ENCODE results near the gene IGSF9.

GRCh38 chr1:159983681-159984080 lies 38.3 kb upstream of the IGSF9 start:
- TF ChIP-seq, protein P1, sequence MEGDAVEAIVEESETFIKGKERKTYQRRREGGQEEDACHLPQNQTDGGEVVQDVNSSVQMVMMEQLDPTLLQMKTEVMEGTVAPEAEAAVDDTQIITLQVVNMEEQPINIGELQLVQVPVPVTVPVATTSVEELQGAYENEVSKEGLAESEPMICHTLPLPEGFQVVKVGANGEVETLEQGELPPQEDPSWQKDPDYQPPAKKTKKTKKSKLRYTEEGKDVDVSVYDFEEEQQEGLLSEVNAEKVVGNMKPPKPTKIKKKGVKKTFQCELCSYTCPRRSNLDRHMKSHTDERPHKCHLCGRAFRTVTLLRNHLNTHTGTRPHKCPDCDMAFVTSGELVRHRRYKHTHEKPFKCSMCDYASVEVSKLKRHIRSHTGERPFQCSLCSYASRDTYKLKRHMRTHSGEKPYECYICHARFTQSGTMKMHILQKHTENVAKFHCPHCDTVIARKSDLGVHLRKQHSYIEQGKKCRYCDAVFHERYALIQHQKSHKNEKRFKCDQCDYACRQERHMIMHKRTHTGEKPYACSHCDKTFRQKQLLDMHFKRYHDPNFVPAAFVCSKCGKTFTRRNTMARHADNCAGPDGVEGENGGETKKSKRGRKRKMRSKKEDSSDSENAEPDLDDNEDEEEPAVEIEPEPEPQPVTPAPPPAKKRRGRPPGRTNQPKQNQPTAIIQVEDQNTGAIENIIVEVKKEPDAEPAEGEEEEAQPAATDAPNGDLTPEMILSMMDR (IDR thresholded peaks at IDR 0.05; ENCODE audit: low read depth, low read length, missing input control), result no peak
- TF ChIP-seq, protein P2, sequence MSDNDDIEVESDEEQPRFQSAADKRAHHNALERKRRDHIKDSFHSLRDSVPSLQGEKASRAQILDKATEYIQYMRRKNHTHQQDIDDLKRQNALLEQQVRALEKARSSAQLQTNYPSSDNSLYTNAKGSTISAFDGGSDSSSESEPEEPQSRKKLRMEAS (IDR thresholded peaks at IDR 0.05), result no peak
- TF ChIP-seq RXRA (IDR thresholded peaks at IDR 0.05), result no peak
- no peak for TF ChIP-seq NR2F2 (IDR thresholded peaks at IDR 0.05)
- no peak for TF ChIP-seq SP1 (IDR thresholded peaks at IDR 0.05)
- TF ChIP-seq GABPA (IDR thresholded peaks at IDR 0.05 in 1 of 2, conservative IDR thresholded peaks at IDR 0.05 in 1 of 2), result no peak
